ENCODE data around the gene OR52E4.

OR52E4 gene

GRCh38 chr11:5887661-5888060, 7.2 kb downstream of the OR52E4 start:
- no peak for DNase-seq (ENCODE audit: low read depth)
- no peak overlapping the region for H3K4me3 ChIP-seq (ENCODE audit: control insufficient read depth, low read depth, low read length)
- no peak for TF ChIP-seq CTCF (IDR thresholded peaks at IDR 0.05; ENCODE audit: control insufficient read depth, insufficient read depth, low read depth, low read length, missing control alignments)

- DNase-seq (ENCODE audit: low read depth), result no peak
- peak; percentile 43 for TF ChIP-seq CTCF (IDR thresholded peaks at IDR 0.05; ENCODE audit: control insufficient read depth, insufficient read depth, low read depth, low read length, missing control alignments)
- no peak overlapping the region for H3K4me3 ChIP-seq (ENCODE audit: control insufficient read depth, low read depth, low read length)
Observed at GRCh38 chr11:5891216-5891800, 10.9 kb downstream of the OR52E4 start.

- H3K4me3 ChIP-seq (ENCODE audit: control insufficient read depth, low read depth, low read length), result no peak within 1 kb of the TSS
- no peak for TF ChIP-seq CTCF (IDR thresholded peaks at IDR 0.05; ENCODE audit: control insufficient read depth, insufficient read depth, low read depth, low read length, missing control alignments)
- DNase-seq (ENCODE audit: low read depth), result no peak
Observed at GRCh38 chr11:5892908-5893307, 12.5 kb downstream of the OR52E4 start, which contains the start of gene OR52E5. OR52E5 (plus strand) TSS chr11:5893208; CDS start chr11:5900777, 7,569 bp downstream.

- H3K4me3 ChIP-seq (ENCODE audit: control insufficient read depth, low read depth, low read length), result no peak overlapping the region
- DNase-seq (ENCODE audit: low read depth), result no peak
- TF ChIP-seq CTCF (IDR thresholded peaks at IDR 0.05; ENCODE audit: control insufficient read depth, insufficient read depth, low read depth, low read length, missing control alignments), result no peak
Observed at GRCh38 chr11:5899534-5899933, 19.1 kb downstream of the OR52E4 start.

GRCh38 chr11:5910540-5910939, 30.1 kb downstream of the OR52E4 start:
- TF ChIP-seq CTCF (IDR thresholded peaks at IDR 0.05; ENCODE audit: control insufficient read depth, insufficient read depth, low read depth, low read length, missing control alignments), result no peak
- no peak overlapping the region for H3K4me3 ChIP-seq (ENCODE audit: control insufficient read depth, low read depth, low read length)
- no peak for DNase-seq (ENCODE audit: low read depth)

- TF ChIP-seq CTCF (IDR thresholded peaks at IDR 0.05; ENCODE audit: control insufficient read depth, insufficient read depth, low read depth, low read length, missing control alignments), result no peak
- no peak for DNase-seq (ENCODE audit: low read depth)
- H3K4me3 ChIP-seq (ENCODE audit: control insufficient read depth, low read depth, low read length), result no peak overlapping the region
Observed at GRCh38 chr11:5922749-5923426, 42.5 kb downstream of the OR52E4 start.
